VCaP (cell line): ENCODE results near the gene P2RX6.

ENCODE experiments used
- H3K27ac ChIP-seq: fragments of 450-650 bp; 2 replicates; pipeline ENCODE4 v1.5.1; 2017
- TF ChIP-seq, protein P1 (sequence below): fragments of 450-650 bp; conservative IDR thresholded peaks from 2 replicates; pipeline ENCODE4 v1.5.1; 2017; ENCODE audit warnings: mild to moderate bottlenecking, moderate library complexity

The P2RX6 gene

DNA sequence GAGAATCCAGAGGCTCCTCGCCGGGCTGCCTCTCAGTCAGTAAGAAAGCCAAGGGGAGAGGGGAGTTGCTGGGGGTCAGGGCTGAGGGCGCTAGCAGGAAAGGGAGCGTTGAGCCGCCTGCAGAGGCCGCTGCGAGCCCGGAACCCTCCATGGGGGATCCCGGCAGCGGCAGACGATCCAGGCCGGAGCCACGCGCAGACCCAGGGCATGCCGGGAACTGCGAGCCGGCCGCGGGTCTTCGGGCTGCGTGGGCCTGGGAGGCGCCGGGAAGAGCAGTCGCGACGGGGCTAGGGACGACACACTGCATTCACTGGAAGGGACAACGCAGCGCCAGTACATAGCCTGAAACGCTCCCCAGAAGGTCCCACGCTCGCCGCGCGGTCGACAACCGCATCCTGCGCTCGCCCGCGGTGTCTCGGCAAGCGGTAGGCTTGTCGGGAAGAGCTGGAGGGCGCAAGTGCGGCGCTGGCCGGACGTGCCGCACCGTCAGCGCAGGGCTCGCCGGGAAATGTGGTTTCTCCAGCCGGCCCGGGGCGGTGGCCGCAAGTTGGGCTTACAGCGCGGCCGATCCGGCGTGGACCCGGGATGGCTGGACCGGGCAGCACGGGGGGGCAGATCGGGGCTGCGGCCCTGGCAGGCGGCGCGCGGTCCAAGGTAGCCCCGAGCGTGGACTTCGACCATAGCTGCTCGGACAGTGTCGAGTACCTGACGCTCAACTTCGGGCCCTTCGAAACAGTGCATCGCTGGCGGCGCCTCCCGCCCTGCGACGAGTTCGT lies 33.0 kb upstream of the P2RX6 start, which contains the start of gene LZTR1:
LZTR1 (plus strand) TSS at position 511 of the 776 bp plus-strand sequence; CDS start at position 586, 75 bp downstream.
- TF ChIP-seq, protein P1, sequence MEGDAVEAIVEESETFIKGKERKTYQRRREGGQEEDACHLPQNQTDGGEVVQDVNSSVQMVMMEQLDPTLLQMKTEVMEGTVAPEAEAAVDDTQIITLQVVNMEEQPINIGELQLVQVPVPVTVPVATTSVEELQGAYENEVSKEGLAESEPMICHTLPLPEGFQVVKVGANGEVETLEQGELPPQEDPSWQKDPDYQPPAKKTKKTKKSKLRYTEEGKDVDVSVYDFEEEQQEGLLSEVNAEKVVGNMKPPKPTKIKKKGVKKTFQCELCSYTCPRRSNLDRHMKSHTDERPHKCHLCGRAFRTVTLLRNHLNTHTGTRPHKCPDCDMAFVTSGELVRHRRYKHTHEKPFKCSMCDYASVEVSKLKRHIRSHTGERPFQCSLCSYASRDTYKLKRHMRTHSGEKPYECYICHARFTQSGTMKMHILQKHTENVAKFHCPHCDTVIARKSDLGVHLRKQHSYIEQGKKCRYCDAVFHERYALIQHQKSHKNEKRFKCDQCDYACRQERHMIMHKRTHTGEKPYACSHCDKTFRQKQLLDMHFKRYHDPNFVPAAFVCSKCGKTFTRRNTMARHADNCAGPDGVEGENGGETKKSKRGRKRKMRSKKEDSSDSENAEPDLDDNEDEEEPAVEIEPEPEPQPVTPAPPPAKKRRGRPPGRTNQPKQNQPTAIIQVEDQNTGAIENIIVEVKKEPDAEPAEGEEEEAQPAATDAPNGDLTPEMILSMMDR: peak; percentile 79
- H3K27ac ChIP-seq: peak within 1 kb of the TSS; percentile 97

DNA sequence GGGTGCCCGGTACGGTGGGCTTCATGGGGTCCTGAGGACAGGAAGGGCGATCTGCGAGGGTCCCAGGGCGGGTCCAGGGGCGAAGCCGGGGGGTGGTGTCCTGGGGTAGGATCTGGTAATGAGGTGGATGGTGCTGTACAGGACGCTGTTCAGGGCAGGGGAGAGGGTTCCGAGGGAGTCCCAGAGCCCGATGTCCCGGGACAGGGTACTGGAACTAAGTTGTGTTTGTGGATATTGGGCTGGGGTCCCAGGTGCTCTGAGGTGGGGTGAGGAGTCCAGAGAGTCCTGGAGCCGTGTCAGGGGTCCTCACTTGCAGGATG lies 32.4 kb upstream of the P2RX6 start:
- TF ChIP-seq, protein P1: no peak
- H3K27ac ChIP-seq: peak overlapping the region; percentile 97

DNA sequence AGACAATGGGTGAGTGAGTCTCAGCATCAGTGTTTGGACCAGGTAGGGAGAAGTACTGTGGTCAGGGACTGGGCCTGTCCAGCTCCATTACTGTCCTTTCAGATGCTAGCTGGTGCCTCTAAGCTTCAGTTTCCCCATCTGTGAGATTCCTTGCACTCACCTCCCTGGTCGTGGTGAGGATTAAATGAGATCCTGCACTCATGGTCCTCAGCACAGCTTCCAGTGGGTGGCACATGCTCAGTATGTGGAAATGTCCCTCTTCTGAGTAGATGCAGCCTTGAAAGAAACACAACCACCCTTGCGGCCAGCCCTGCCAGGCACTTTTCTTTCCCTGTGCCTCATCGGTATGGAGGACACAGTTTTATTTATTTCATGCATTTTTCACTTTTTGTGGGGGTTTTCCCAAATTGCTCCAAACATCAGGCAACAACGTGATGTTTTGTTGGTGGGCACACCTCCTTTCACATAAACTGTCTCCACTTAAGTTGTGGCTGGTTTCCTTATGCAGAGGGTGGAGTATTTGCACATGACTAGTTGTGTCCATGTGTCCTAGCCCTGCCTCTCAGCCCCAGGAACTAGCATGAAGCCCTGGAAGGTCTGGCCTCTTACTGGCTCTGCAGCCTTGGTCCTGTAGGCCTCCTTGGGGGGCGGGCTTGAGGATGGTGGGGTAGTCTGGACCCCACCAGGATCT lies 31.7 kb upstream of the P2RX6 start:
- peak overlapping the region; percentile 97; the same call in 1 of the 2 replicates for H3K27ac ChIP-seq
- TF ChIP-seq, protein P1: no peak

DNA sequence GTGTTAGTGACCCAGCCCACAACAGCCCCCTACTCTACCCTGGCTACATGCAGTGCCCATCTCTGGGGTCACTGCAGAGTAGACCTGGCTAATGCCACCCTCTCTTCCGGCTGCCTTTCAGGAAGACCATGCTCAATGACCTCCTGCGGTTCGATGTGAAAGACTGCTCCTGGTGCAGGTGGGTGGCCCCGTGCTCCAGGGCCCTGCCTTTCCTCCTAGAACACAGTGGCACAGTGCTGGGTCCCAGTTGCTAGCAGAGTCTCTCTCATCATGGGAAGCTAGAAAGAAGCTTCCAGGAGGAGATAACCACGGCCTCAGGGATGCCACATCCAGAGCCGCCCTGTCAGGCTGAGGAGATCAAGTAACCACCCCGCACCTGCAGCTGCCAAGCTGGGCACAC lies 29.2 kb upstream of the P2RX6 start:
- no peak overlapping the region for H3K27ac ChIP-seq
- TF ChIP-seq, protein P1: no peak

DNA sequence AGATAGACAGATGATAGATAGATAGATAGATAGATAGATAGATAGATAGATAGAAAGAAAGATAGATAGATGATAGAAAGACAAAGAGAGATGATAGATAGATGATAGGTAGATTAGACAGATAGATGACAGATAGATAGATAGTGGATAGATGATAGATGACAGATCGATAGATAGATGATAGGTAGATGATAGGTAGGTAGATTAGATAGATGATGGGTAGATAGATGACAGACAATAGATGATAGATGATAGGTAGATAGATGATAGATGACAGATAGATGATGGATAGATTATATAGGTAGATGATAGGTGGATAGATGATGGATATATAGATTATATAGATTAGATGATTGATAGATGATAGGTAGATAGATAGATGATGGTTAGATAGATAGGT lies 28.6 kb upstream of the P2RX6 start:
- TF ChIP-seq, protein P1: no peak
- H3K27ac ChIP-seq: no peak overlapping the region

DNA sequence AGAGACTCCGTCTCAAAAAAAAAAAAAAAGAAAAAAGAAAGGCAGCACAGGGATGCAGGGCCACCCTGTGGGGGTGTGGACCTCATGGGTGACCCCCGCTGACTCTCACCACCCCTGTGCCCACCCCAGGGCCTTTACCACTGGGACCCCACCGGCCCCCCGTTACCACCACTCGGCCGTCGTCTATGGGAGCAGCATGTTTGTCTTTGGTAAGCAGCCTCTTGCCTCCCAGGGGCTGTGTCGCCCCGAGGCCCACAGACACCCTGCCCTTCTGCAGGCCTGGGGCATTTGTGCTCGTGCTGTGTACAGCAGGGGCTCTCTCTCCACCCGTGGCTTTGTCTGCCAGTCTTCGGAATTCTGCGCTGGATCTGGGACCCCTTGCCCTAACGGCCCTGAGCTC lies 27.6 kb upstream of the P2RX6 start:
- no peak overlapping the region for H3K27ac ChIP-seq
- TF ChIP-seq, protein P1: no peak

DNA sequence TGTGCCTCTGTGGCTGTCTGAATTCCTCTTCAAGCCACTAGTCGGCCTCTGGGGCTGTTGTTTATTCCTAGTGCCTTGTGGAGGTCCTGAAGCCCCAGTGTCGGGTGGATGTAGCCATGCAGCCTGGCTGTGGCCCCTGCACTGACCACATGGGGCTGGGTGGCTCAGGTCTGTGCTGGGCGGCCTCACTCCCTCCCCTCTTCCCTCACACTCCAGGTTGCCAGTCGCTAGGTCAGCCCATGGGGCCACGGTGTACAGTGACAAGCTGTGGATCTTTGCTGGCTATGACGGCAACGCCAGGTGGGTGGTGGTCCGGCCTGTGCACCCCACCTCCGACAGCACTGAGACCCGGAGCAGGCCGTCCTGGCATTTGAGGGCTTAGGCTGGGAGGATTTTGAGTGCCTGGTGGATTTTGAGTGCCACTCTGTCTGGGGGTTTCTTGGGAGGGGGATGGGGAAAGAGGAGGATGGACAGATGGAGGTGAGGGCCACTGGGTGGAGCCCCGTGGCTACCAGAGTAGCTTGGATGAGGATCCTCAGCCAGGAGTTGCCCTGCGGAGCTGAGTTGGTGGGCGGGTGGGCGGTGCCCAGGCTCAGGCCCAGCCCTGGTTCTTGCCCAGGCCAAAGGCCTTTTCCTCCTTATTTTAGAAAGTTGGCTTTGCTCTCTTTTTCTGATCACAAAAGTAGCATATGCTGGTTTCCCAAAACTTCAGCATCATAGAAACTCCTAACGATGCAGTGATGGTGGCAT lies 26.2 kb upstream of the P2RX6 start:
- H3K27ac ChIP-seq: no peak overlapping the region
- TF ChIP-seq, protein P1: no peak
